Peyer's patch (tissue), 4 donors: Measurements from ENCODE around the gene NANP.

ENCODE experiments used
- POLR2A ChIP-seq, 2 donors: fragments of 450-650 bp; IDR thresholded peaks; one replicate each; pipeline ENCODE4 v1.5.1; 2017; ENCODE audit warnings: antibody characterized with exemption in 2 of 2, mild to moderate bottlenecking in 2 of 2, moderate library complexity in 2 of 2
- TF ChIP-seq, protein P1 (sequence below), 6 experiments: fragments of 450-650 bp in 4 of 6; fragments of 200-600 bp in 2 of 6; sonication (generic) in 1 of 6; IDR thresholded peaks; one replicate each; pipeline ENCODE4 v1.5.1; 2017 to 2019; ENCODE audit warnings: antibody characterized with exemption in 6 of 6, mild to moderate bottlenecking in 3 of 6, moderate library complexity in 1 of 6

- TF ChIP-seq POLR2A (IDR thresholded peaks at IDR 0.05), result no peak
- TF ChIP-seq, protein P1, sequence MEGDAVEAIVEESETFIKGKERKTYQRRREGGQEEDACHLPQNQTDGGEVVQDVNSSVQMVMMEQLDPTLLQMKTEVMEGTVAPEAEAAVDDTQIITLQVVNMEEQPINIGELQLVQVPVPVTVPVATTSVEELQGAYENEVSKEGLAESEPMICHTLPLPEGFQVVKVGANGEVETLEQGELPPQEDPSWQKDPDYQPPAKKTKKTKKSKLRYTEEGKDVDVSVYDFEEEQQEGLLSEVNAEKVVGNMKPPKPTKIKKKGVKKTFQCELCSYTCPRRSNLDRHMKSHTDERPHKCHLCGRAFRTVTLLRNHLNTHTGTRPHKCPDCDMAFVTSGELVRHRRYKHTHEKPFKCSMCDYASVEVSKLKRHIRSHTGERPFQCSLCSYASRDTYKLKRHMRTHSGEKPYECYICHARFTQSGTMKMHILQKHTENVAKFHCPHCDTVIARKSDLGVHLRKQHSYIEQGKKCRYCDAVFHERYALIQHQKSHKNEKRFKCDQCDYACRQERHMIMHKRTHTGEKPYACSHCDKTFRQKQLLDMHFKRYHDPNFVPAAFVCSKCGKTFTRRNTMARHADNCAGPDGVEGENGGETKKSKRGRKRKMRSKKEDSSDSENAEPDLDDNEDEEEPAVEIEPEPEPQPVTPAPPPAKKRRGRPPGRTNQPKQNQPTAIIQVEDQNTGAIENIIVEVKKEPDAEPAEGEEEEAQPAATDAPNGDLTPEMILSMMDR (IDR thresholded peaks at IDR 0.05), result no peak
Measured at GRCh38 chr20:25643716-25644115, 19.9 kb upstream of the NANP start.
